ENCODE data around the gene RND1.

- TF ChIP-seq CTCF (IDR thresholded peaks at IDR 0.05) (no peak), POLR2AphosphoS5 (IDR thresholded peaks at IDR 0.05) (peak; percentile 28)
These were observed 3.5 kb upstream of the RND1 start for GRCh38 chr12:48869191-48869590.
